ENCODE data around the gene IFNAR1.
"Not testable (repeated sequence)": the region's sequence is repeated elsewhere in the genome, so short reads cannot be mapped to it uniquely, and the experiment has no call there.

The IFNAR1 gene

GRCh38 chr21:33339918-33340317 is 15.1 kb downstream of the IFNAR1 start:
- in situ Hi-C loops (cut with MboI; ENCODE audit: low sequenced_read_pairs), result no loop called here
- Histone ChIP-seq H3K36me3 (replicated peaks) (no peaks in the 10 kb centered on the region; the same call in 1 of the 2 replicates), H3K9me3 (no peaks in the 10 kb centered on the region), H3K4me1 (no peaks in the 10 kb centered on the region), H3K4me3 (no peak overlapping the region), H3K27me3 (ENCODE audit: low read depth) (no peaks in the 10 kb centered on the region)
- no peak for DNase-seq (ENCODE audit: low spot score in 2 of 2)

DNA sequence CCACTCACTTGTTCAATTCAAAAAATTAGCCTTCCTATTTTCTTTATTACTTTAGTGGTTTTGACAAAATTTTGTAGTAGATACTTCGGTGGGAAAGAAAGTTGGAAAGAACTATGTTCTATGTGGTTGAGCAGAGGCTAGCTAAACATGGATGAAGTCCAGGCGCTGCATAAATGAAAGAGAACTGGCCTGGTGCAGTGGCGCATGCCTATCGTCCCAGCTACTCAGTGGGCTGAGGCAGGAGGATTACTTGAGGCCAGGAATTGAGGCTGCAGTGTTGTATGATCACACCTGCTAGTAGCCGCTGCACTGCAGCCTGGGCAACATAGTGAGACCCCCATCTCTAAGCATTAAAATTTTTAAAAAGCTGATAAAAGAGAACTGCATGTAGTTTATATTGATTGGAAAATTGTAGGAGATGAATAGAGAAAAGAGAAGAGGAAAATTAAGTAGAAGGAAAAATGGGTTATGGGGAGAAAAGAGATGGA is 21.0 kb downstream of the IFNAR1 start:
- no peak overlapping the region for H3K4me3 ChIP-seq
- H3K4me1 ChIP-seq, result no peaks in the 10 kb centered on the region
- DNase-seq (ENCODE audit: low spot score in 2 of 2), result no peak
- H3K36me3 ChIP-seq (replicated peaks), result peaks cover 6% of the 10 kb centered on the region; the same call in 1 of the 2 replicates
- in situ Hi-C loops (cut with MboI; ENCODE audit: low sequenced_read_pairs), result no loop called here
- H3K9me3 ChIP-seq, result no peaks in the 10 kb centered on the region
- H3K27me3 ChIP-seq (ENCODE audit: low read depth), result no peaks in the 10 kb centered on the region

GRCh38 chr21:33348706-33349105 is 23.9 kb downstream of the IFNAR1 start:
- no peak overlapping the region for H3K4me3 ChIP-seq
- peaks cover 6% of the 10 kb centered on the region; the same call in 1 of the 2 replicates for H3K36me3 ChIP-seq (replicated peaks)
- in situ Hi-C loops (cut with MboI; ENCODE audit: low sequenced_read_pairs), result no loop called here
- H3K9me3 ChIP-seq, result no peaks in the 10 kb centered on the region
- no peak for DNase-seq (ENCODE audit: low spot score in 2 of 2)
- H3K27me3 ChIP-seq (ENCODE audit: low read depth), result no peaks in the 10 kb centered on the region
- H3K4me1 ChIP-seq, result no peaks in the 10 kb centered on the region

GRCh38 chr21:33350676-33351075 is 25.9 kb downstream of the IFNAR1 start:
- Histone ChIP-seq H3K9me3 (no peaks in the 10 kb centered on the region), H3K4me3 (no peak overlapping the region), H3K36me3 (replicated peaks) (peaks cover 11% of the 10 kb centered on the region), H3K27me3 (ENCODE audit: low read depth) (no peaks in the 10 kb centered on the region), H3K4me1 (no peaks in the 10 kb centered on the region)
- DNase-seq (ENCODE audit: low spot score in 2 of 2), result no peak
- in situ Hi-C loops (cut with MboI; ENCODE audit: low sequenced_read_pairs), result no loop called here

DNA sequence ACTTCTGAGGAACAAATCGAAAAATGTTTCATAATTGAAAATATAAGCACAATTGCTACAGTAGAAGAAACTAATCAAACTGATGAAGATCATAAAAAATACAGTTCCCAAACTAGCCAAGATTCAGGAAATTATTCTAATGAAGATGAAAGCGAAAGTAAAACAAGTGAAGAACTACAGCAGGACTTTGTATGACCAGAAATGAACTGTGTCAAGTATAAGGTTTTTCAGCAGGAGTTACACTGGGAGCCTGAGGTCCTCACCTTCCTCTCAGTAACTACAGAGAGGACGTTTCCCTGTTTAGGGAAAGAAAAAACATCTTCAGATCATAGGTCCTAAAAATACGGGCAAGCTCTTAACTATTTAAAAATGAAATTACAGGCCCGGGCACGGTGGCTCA is 30.6 kb downstream of the IFNAR1 start:
- no peaks in the 10 kb centered on the region for H3K27me3 ChIP-seq (ENCODE audit: low read depth)
- H3K4me1 ChIP-seq, result no peaks in the 10 kb centered on the region
- H3K9me3 ChIP-seq, result no peaks in the 10 kb centered on the region
- in situ Hi-C loops (cut with MboI; ENCODE audit: low sequenced_read_pairs), result no loop called here
- DNase-seq (ENCODE audit: low spot score in 2 of 2), result no peak
- peaks cover 5% of the 10 kb centered on the region for H3K36me3 ChIP-seq (replicated peaks)
- no peak overlapping the region for H3K4me3 ChIP-seq

GRCh38 chr21:33355996-33356395 is 31.2 kb downstream of the IFNAR1 start:
- Histone ChIP-seq H3K36me3 (replicated peaks) (peaks cover 5% of the 10 kb centered on the region), H3K27me3 (ENCODE audit: low read depth) (no peaks in the 10 kb centered on the region), H3K4me3 (no peak overlapping the region), H3K4me1 (peaks cover 3% of the 10 kb centered on the region), H3K9me3 (no peaks in the 10 kb centered on the region)
- no peak for DNase-seq (ENCODE audit: low spot score in 2 of 2)
- in situ Hi-C loops (cut with MboI; ENCODE audit: low sequenced_read_pairs), result no loop called here

- Histone ChIP-seq H3K36me3 (replicated peaks) (peaks cover 5% of the 10 kb centered on the region), H3K9me3 (no peaks in the 10 kb centered on the region), H3K4me3 (no peak overlapping the region), H3K27me3 (ENCODE audit: low read depth) (no peaks in the 10 kb centered on the region), H3K4me1 (peaks cover 10% of the 10 kb centered on the region)
- in situ Hi-C loops (cut with MboI; ENCODE audit: low sequenced_read_pairs), result no loop called here
- no peak for DNase-seq (ENCODE audit: low spot score in 2 of 2)
Observed at GRCh38 chr21:33357177-33357576, 32.4 kb downstream of the IFNAR1 start.

DNA sequence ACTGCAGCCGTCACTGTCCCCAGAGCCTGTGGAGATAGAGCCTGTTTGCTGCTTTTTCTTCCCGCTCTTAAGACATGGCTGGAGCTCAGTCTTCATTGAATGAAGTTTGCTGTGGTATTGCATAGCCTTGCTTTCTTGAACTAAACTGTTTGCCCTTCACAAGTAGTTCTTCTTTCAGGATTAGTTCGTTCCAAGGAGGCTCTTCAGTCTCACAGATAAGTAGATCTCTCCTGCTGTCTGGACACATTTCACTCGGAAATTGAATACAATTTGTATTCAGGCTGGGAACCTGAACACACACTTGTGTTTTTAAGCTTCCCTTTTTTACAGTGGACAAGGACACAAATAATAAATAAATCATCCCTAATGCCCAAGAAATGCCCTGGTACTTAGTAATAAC is 34.7 kb downstream of the IFNAR1 start:
- peaks cover 14% of the 10 kb centered on the region for H3K4me1 ChIP-seq
- DNase-seq (ENCODE audit: low spot score in 2 of 2), result no peak
- in situ Hi-C loops (cut with MboI; ENCODE audit: low sequenced_read_pairs), result no loop called here

GRCh38 chr21:33360281-33360680 is 35.5 kb downstream of the IFNAR1 start:
- Histone ChIP-seq H3K36me3 (replicated peaks) (peaks cover 4% of the 10 kb centered on the region), H3K4me1 (peaks cover 14% of the 10 kb centered on the region), H3K4me3 (no peak overlapping the region), H3K9me3 (no peaks in the 10 kb centered on the region), H3K27me3 (ENCODE audit: low read depth) (no peaks in the 10 kb centered on the region)
- in situ Hi-C loops (cut with MboI; ENCODE audit: low sequenced_read_pairs), result no loop called here
- no peak for DNase-seq (ENCODE audit: low spot score in 2 of 2)

More for the DNA sequence above, 34.7 kb downstream of the IFNAR1 start:
- H3K27me3 ChIP-seq (ENCODE audit: low read depth), result no peaks in the 10 kb centered on the region
- H3K4me3 ChIP-seq, result no peak overlapping the region
- no peaks in the 10 kb centered on the region for H3K9me3 ChIP-seq
- H3K36me3 ChIP-seq (replicated peaks), result peaks cover 5% of the 10 kb centered on the region

DNA sequence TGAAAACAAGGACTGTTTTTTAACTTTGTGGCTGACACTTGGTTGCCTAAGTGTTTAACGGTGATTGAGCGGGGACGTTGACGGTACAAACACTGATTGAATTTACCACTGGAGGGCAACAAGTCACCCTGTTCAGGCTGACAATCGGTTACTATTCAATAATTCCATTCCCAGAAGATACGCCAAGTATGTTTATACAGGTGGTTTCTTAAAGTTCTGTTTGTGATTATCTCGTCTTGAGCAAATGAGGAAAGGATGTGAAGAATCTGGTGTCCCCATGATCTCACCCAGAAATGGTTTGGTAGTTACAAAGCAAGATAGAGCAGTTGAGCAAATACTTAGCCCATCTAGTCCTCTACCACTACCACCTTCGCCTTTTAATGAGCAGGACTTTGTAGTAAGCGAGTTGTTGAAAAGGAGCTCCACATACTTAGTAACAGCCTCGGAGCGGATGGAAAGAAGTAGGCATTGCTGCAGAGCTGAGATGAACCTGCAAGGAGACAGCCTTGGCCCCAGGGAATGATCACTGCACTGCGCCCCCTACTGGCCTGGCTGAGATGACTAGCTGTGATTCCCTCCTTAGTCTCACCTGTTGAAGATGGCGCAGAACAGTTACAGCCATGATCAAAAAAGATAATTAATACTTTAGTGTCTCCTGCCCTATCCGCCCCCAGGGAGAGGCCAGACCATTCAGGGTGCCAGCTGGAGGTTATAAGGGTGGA is 36.3 kb downstream of the IFNAR1 start:
- H3K27me3 ChIP-seq (ENCODE audit: low read depth), result no peaks in the 10 kb centered on the region
- peaks cover 14% of the 10 kb centered on the region for H3K4me1 ChIP-seq
- no peaks in the 10 kb centered on the region; the same call in 1 of the 2 replicates for H3K9me3 ChIP-seq
- H3K36me3 ChIP-seq (replicated peaks), result no peaks in the 10 kb centered on the region
- peak overlapping the region; percentile 14 for H3K4me3 ChIP-seq
- peak; percentile 66 to 91 for DNase-seq (ENCODE audit: low spot score in 2 of 2)
- in situ Hi-C loops (cut with MboI; ENCODE audit: low sequenced_read_pairs), result no loop called here

GRCh38 chr21:33362044-33362555 is 37.3 kb downstream of the IFNAR1 start:
- H3K4me3 ChIP-seq, result peak overlapping the region; percentile 14
- H3K27me3 ChIP-seq (ENCODE audit: low read depth), result no peaks in the 10 kb centered on the region
- H3K36me3 ChIP-seq (replicated peaks), result no peaks in the 10 kb centered on the region
- in situ Hi-C loops (cut with MboI; ENCODE audit: low sequenced_read_pairs), result no loop called here
- H3K4me1 ChIP-seq, result peaks cover 14% of the 10 kb centered on the region
- peaks cover 9% of the 10 kb centered on the region for H3K9me3 ChIP-seq
- DNase-seq (ENCODE audit: low spot score in 2 of 2), result peak; percentile 68

- DNase-seq (ENCODE audit: low spot score in 2 of 2); in situ Hi-C loops (cut with MboI; ENCODE audit: low sequenced_read_pairs): not testable (repeated sequence)
Observed at GRCh38 chr21:33363911-33364609, 39.3 kb downstream of the IFNAR1 start.

GRCh38 chr21:33364830-33365229 is 40.1 kb downstream of the IFNAR1 start:
- H3K4me3 ChIP-seq, result no peak overlapping the region
- in situ Hi-C loops (cut with MboI; ENCODE audit: low sequenced_read_pairs), result no loop called here
- DNase-seq (ENCODE audit: low spot score in 2 of 2), result no peak
- H3K36me3 ChIP-seq (replicated peaks), result no peaks in the 10 kb centered on the region
- H3K4me1 ChIP-seq, result peaks cover 14% of the 10 kb centered on the region
- peaks cover 23% of the 10 kb centered on the region for H3K9me3 ChIP-seq
- no peaks in the 10 kb centered on the region for H3K27me3 ChIP-seq (ENCODE audit: low read depth)

More at GRCh38 chr21:33363911-33364609, 39.3 kb downstream of the IFNAR1 start:
- not testable (repeated sequence) for H3K36me3 ChIP-seq (replicated peaks); H3K4me3 ChIP-seq; H3K27me3 ChIP-seq (ENCODE audit: low read depth)
- peaks cover 23% of the 10 kb centered on the region for H3K9me3 ChIP-seq
- peaks cover 14% of the 10 kb centered on the region for H3K4me1 ChIP-seq
